Neural cell (in vitro differentiated cells): ENCODE results near the gene YWHAG.

ENCODE experiments used
- EP300 ChIP-seq: fragments of 450-650 bp; conservative IDR thresholded peaks from 2 replicates; pipeline ENCODE4 v1.6.1; 2014; ENCODE audit warnings: antibody characterized with exemption, mild to moderate bottlenecking, moderate library complexity; ENCODE audit not compliant: poor library complexity, severe bottlenecking
- EZH2 ChIP-seq: fragments of 200-600, 300-800 bp; shearing (Covaris generic), sonication (generic); IDR thresholded peaks from 2 replicates; pipeline ENCODE4 v1.6.1; 2014; ENCODE audit warnings: antibody characterized with exemption, low read length, borderline replicate concordance, mild to moderate bottlenecking; ENCODE audit not compliant: insufficient read depth, poor library complexity, severe bottlenecking
- POLR2AphosphoS5 ChIP-seq: IDR thresholded peaks from 2 replicates; pipeline ENCODE4 v1.6.1; 2012
- RAD21 ChIP-seq: fragments of 450-650 bp; conservative IDR thresholded peaks from 2 replicates; pipeline ENCODE4 v1.6.1; 2014; ENCODE audit warnings: antibody characterized with exemption, mild to moderate bottlenecking, moderate library complexity
- SMC3 ChIP-seq: fragments of 450-650 bp; conservative IDR thresholded peaks from 2 replicates; pipeline ENCODE4 v1.6.1; 2014; ENCODE audit warnings: antibody characterized with exemption, mild to moderate bottlenecking, moderate library complexity; ENCODE audit not compliant: poor library complexity
- TAF1 ChIP-seq: IDR thresholded peaks from 2 replicates; pipeline ENCODE4 v1.6.1; 2012; ENCODE audit warnings: low read depth
- TF ChIP-seq, protein P1 (sequence below): fragments of 450-650 bp; IDR thresholded peaks from 2 replicates; pipeline ENCODE4 v1.5.1; 2014; ENCODE audit warnings: antibody characterized with exemption, mild to moderate bottlenecking, moderate library complexity; ENCODE audit not compliant: poor library complexity, severe bottlenecking
- TF ChIP-seq, protein P2 (sequence below): IDR thresholded peaks from 2 replicates; pipeline ENCODE4 v1.6.1; 2012; ENCODE audit warnings: borderline replicate concordance

- TF ChIP-seq EP300 (no peak), POLR2AphosphoS5 (no peak), RAD21 (no peak), SMC3 (no peak), TAF1 (no peak), EZH2 (no peak)
- TF ChIP-seq, protein P1, sequence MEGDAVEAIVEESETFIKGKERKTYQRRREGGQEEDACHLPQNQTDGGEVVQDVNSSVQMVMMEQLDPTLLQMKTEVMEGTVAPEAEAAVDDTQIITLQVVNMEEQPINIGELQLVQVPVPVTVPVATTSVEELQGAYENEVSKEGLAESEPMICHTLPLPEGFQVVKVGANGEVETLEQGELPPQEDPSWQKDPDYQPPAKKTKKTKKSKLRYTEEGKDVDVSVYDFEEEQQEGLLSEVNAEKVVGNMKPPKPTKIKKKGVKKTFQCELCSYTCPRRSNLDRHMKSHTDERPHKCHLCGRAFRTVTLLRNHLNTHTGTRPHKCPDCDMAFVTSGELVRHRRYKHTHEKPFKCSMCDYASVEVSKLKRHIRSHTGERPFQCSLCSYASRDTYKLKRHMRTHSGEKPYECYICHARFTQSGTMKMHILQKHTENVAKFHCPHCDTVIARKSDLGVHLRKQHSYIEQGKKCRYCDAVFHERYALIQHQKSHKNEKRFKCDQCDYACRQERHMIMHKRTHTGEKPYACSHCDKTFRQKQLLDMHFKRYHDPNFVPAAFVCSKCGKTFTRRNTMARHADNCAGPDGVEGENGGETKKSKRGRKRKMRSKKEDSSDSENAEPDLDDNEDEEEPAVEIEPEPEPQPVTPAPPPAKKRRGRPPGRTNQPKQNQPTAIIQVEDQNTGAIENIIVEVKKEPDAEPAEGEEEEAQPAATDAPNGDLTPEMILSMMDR: no peak
- TF ChIP-seq, protein P2, sequence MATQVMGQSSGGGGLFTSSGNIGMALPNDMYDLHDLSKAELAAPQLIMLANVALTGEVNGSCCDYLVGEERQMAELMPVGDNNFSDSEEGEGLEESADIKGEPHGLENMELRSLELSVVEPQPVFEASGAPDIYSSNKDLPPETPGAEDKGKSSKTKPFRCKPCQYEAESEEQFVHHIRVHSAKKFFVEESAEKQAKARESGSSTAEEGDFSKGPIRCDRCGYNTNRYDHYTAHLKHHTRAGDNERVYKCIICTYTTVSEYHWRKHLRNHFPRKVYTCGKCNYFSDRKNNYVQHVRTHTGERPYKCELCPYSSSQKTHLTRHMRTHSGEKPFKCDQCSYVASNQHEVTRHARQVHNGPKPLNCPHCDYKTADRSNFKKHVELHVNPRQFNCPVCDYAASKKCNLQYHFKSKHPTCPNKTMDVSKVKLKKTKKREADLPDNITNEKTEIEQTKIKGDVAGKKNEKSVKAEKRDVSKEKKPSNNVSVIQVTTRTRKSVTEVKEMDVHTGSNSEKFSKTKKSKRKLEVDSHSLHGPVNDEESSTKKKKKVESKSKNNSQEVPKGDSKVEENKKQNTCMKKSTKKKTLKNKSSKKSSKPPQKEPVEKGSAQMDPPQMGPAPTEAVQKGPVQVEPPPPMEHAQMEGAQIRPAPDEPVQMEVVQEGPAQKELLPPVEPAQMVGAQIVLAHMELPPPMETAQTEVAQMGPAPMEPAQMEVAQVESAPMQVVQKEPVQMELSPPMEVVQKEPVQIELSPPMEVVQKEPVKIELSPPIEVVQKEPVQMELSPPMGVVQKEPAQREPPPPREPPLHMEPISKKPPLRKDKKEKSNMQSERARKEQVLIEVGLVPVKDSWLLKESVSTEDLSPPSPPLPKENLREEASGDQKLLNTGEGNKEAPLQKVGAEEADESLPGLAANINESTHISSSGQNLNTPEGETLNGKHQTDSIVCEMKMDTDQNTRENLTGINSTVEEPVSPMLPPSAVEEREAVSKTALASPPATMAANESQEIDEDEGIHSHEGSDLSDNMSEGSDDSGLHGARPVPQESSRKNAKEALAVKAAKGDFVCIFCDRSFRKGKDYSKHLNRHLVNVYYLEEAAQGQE: no peak
Observed at GRCh38 chr7:76383089-76383944, 24.5 kb upstream of the YWHAG start.
